ENCODE results near the gene ATP2B2.

ATP2B2 gene

DNA sequence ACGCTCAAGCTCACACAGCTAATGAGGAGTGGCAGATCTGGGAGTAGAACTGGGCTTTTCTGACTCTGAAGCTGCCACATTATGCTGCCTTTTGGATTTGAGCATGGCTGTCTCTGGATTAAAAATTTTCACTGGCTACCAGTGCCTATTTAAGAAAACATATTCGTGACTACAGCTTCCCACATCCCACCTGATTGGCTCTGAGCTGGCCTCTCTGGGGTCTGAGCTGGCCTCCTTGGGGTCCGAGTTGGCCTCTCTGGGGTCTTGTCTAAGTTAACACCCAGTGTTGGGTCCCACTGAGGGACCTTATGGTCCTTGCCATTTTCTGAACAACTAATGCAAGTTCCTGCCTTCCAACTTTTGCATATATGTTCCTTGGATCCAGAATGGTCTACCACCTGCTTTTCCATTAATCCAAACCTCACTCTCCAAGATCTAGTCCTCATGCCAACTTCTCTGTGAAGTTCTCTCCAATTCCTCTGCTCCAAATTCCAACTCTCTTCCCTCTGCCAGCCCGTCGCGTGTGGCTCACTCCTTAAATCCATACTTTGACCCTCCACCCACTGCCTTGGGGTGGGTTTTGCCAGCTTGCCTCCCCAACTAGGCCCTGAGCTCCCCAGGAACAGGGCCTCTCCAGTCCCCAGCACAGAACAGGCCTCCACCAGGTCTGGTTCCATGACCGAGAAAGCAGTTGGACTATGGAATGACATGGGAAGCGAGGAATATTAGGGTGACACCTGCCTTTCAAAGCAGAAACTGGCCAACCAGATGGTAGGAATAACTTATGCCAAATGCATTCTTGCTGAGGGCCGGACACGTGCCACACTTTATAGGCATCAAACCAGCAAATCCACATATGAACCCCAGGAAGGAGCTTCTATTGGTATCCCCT lies 42.5 kb downstream of the ATP2B2 start:
- DNase-seq (ENCODE audit: low read depth, low spot score), result no peak
- H3K4me3 ChIP-seq (ENCODE audit: low read length), result no peak overlapping the region

DNA sequence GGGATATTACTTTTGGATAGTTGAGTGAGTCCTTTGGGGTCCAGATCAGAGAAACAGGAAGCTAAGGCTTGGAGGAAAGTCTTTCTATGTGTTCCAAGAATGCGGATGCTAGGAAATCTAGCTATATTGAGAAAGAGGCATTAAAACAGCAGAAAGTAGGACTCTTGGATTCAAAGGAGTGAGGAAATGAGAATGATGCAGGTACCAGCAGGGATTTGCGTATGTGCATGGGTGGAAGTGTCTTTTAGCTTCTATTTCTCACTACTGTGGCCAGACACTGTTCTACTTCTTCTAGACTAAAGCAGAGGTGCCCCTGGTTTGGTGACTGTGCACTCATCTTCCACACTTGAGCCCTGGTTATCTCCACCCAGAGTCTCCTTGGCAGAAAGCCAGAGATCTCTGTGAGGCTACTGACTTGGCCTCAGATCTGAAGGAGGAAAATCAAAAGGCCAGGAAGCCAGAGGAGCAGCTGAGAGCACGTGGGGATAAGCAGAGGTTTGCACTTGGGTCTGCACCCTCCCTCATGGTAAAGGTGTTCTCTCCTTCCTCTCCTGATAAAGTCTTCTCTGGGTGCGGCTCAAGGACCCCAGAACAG lies 44.3 kb downstream of the ATP2B2 start:
- no peak overlapping the region for H3K4me3 ChIP-seq (ENCODE audit: low read length)
- DNase-seq (ENCODE audit: low read depth, low spot score), result no peak

DNA sequence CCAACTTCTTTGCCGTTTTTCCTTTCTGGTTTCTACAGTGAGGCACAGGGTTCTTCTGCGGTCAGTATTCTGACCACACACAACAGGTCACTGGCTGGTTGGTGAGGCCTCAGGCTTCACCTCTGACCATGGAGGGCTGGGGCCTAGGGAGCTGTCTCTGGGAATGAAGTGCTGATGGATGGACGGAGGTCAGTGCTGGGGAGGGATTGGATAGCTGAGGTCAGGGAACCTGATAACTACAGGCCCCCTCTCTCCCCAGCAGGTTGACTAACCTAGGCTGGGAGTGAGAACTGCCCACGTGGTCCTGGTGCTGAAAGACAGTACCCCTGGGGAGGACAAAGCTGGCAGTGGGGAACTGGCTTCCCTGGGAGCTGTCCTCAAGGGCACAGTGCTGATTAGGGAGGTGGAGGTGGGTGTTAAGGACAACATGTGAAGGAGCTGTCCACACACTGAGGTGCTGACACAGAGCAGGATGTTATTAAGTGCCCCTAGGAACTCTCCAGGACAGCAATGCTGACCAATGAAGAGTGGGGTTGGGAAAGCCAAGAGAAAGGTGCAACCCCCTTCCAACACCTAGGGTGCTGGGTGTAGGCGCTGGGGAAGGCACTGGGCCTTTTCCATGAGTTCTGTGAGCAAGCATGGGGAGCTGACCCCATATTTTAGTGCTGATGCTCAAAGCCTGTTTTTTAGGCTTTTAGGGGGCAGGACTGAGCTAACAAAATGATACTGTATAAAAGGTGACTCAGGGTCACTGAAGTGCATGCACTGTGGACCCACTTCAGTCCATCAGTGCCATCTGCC lies 45.2 kb downstream of the ATP2B2 start:
- peak; percentile 92 for DNase-seq (ENCODE audit: low read depth, low spot score)
- H3K4me3 ChIP-seq (ENCODE audit: low read length), result no peak overlapping the region

DNA sequence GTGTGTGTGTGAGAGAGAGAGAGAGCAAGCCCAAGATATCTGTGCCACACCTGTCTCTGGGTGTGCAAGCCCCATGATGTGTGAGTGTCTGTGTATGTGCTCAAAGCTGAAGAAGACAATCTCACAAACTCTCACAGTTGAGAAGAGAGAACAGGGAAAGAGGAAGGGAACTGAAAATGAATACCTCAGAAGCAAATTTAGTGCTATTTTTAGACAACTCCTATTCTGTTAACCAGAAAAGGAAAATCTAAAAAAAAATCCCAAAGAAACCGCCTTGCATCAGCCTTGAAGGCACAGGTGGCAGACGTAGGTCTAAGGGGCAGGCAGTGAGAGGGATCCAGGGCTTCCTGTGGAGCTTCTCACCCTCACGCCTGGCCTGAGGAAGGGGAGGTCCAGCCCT lies 47.8 kb downstream of the ATP2B2 start:
- no peak overlapping the region for H3K4me3 ChIP-seq (ENCODE audit: low read length)
- DNase-seq (ENCODE audit: low read depth, low spot score), result no peak

DNA sequence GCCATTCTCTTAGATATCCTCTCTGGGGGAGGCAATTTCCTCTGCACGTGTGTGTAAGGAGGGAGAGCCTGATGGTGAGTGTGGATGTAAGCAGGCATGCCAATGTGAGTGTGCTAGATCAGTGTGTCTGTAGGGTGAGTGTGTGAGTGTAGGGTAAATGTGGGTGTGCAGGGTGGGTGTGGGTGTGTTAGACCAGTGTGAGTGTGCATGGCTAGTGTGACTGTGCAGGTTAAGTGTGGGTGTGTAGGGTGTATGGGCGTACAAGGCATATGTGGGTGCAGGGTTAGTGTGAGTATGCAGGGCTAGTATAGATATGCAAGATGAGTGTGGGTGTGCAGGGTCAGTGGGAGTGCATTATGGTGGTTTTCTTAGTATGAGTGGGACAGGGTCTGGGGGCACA lies 48.4 kb downstream of the ATP2B2 start:
- DNase-seq (ENCODE audit: low read depth, low spot score), result no peak
- no peak overlapping the region for H3K4me3 ChIP-seq (ENCODE audit: low read length)

DNA sequence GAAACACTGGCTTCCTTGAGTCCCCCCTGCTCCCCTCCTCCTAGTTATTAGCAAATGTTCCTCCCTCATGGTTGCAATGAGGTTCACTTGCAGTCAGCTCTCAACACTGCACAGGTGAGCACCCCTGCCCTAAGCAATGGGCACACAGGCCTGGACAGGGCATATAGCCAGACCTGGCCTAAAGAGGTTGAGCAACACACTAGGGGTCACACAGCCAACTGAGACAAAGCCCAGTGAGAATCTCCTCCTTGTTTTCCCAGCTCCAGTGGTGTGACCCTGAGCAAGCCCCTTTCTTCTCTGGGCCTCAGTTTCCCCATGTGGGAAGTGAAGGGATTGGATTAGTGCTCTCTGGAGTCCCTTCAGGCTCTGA lies 49.9 kb downstream of the ATP2B2 start:
- DNase-seq (ENCODE audit: low read depth, low spot score), result no peak
- H3K4me3 ChIP-seq (ENCODE audit: low read length), result no peak overlapping the region

DNA sequence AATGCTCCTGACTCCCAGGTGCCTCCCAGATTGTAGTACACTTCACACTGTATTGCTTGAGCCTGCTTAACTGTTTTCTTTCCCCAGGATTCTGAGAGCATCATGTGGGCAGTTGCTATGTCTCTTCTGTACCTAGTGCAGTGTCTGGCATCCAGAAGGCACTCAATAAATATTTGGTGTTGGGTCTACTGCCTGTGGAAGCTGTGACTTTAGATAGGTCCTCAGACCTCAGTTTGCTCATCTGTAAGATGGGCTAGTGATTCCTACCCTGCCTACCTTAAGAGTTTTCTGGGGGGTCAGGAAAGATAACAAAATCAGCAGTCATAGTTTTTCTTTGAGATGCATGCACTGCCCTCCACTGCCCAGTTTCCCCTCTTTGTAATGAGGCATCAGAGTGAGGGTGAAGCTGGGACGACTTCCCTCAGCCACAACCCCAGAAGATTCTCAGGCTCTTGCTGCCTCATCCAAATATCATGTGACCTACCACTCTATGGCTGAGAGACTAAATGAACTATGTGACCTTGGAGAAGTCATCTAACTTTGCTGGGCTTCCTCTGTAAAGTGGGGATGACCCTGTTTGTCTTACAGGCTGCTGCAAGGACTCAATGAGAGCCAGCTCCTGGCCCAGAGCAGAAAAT lies 50.4 kb downstream of the ATP2B2 start:
- no peak overlapping the region for H3K4me3 ChIP-seq (ENCODE audit: low read length)
- no peak for DNase-seq (ENCODE audit: low read depth, low spot score)

DNA sequence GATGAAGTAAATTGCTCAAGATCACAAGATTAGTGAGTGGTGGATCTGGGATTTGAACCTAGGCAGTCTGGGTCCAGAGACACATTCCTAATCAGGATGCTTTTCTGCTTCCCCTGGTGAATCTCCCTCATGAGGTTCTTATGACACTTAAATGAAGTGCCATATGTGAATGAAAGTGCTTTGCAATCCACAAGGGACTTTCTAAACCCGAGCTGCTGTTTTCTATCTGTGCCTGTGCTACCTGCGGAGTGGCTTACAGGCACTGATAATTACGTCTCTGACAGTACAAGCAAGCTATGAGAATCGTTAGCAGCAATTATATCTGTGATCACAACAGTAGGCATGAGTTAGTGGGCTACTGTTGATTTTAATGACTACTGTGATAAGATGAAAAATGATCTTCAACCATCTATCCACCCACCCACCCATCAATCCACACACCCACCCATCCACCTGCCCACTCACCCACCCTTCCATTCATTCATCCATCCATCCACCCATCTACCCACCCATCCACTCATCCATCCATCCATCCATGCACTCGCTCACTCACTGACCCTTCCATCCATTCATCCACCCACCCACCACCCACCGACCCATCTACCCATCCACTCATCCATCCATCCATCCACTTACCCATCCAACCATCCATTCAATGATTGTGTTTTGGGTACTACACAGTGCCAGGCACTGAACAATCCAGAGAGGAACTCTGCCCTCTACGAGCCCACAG lies 51.8 kb downstream of the ATP2B2 start:
- no peak for DNase-seq (ENCODE audit: low read depth, low spot score)

DNA sequence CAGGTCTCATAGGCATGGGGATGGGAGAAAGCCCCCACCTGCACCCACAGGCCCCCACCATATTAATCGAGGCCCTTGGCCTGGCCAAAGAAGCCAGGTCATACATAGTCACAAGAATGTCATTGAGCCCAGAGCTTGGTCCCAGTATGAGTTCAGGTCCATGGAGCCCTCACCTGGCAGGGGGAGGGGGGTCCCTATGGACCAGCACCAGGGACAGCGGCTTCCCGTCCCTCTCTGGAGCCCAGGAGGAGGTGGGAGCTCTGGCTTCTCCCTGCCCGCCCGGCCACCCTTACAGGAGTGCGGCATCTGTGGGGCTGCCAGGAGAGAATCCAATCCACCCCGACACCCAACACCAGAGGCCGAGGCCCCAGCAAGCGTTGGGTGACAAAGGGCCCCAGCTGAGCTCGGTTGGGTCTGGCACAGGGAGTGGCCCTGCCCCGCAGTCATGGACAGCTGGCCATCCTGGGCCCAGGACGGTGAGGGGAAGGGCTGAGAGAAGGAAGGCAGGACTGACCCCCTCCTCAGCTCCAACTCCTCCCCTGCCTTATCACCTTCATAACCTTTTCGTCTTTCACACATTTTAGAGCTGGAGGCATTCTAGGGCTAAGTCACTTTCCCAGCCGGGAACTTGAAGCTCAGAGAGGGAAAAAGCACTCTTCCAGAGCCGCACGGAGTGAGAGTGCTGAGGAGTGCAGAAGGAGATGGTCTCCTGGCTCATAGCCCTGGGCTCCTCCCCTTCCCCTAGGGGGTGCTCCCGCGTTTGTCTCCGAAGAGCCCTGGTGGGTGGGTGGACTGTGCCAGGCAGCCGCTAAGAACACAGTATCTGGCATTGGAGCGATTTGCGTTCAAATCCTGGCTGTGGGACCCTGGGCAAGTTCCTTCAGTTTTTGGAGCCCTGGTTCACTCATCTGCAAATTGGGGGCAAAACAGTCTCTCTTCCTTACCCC lies 54.6 kb downstream of the ATP2B2 start:
- DNase-seq (ENCODE audit: low read depth, low spot score), result no peak
- no peak overlapping the region for H3K4me3 ChIP-seq (ENCODE audit: low read length)

More for the DNA sequence above, 51.8 kb downstream of the ATP2B2 start:
- no peak overlapping the region for H3K4me3 ChIP-seq (ENCODE audit: low read length)

DNA sequence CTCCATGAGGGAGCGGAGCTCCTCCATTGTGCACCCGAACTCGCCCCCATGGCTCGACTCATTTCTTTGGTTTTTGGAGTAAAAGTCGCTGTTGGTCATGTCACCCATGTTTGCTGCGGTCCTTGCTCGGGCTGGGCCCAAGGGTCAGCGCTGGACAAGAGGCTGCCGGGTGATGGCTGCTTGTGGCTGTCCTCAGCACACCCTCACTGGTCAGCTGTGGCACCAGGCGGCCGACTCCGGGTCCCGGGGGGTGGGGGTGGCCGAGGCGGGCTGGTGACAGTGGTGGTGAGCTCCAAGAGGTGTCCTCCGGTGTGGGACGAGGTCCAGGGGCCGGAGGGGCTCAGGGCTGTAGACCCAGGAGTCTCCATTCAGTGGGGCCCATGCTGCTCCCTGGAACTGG lies 56.0 kb downstream of the ATP2B2 start:
- no peak for DNase-seq (ENCODE audit: low read depth, low spot score)
- H3K4me3 ChIP-seq (ENCODE audit: low read length), result no peak overlapping the region

DNA sequence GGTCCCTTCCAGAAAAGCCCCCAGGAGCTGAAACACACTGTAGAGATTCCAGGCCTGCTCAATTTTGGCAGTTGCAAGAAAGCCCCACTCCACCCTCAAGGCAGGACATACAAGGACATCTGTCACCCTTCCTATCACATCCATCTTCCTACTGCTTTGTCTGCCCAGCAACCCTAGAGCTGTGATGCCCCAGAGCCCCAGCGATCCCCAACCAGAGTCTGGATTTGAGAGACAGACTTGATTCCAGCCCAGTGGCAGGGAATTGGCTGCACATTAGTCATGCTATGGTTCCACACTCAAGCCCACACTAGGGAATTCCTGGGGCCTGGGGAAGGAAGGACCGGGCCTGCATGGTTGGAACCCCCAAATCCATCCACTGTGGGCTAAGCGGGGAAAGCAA lies 56.8 kb downstream of the ATP2B2 start:
- no peak overlapping the region for H3K4me3 ChIP-seq (ENCODE audit: low read length)
- no peak for DNase-seq (ENCODE audit: low read depth, low spot score)

DNA sequence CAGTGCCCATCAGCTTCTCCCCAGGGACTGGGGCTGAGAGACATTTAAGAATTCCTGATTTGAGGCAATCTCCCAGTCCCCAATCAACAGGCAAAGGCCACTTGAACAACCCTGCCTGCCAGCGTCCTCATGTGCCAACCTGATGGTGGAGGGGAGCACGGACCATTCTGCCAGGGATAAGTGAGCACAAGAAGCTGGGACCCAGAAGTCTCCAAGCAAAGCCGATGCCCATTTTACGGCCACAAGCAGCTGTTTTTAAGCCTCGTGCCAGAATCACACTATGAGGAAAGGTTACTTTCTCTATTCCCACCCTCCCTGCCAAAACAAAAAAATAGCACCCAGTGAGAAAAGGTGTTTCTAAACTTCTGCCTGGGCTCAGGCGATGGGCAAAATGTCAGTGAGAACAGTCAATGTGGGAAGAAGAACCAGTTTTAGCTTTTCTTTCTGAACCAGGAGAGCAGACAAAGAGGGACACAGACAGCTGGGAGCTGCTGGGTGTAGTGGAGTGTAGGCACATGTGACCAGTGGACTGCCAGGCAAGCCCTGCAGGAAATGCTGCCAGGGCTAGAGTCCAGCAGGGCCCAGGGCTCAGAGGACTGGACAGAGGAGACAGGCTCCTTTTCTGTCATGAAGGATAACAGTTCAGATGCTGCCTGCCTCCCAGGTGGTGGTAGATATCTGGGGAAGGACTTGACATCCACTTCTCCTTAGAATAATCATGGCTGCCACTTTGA lies 57.7 kb downstream of the ATP2B2 start:
- H3K4me3 ChIP-seq (ENCODE audit: low read length), result no peak overlapping the region
- no peak for DNase-seq (ENCODE audit: low read depth, low spot score)

DNA sequence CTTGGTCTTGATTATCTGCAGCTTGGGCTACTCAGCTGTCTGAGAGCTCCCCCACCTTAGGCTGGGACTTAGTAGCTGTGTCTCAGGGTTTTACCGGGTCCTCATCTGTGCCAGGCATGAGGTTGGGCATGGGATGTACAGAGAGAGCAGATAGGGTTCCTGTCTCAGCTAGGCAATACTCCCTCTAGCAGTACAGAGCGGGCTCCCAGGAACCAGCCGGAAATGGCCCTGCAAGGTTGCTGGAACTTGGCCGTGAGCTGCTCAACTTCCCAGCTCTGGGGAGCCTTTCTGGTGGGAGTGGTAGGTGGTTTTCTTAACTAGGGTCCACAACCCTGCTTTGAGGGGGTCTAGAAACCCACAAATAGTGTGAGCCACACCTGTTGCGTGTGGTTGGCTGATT lies 58.3 kb downstream of the ATP2B2 start:
- no peak overlapping the region for H3K4me3 ChIP-seq (ENCODE audit: low read length)
- DNase-seq (ENCODE audit: low read depth, low spot score), result no peak

DNA sequence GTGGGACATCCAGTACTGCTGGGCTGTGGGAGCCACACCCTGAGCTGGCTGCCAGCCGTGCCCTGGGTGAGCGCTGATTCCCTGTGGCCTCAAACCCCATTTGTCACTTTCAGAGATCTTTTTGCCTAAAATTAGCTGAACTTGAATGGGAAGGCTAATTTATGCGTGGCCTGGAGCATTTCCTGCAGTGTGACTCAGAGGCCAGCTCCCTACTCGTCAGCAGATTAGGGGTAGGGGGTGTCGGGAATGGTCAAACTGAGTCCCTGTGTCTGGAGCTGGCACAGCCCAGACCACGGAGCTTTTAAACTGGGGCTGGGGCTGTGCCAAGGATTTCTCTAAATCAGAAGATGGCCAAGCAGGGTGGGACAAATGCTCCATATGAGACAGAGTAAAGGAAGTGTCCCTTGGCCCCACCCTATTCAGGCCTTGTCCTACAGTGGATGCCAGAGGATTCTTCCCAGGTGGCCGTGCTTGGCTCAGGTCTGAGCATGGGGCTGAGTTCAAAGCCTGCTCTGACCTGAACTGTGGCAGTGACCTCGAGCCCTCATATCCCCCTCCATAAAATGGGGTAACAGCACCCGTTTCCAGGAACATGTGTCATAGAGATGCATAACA lies 59.7 kb downstream of the ATP2B2 start:
- no peak for DNase-seq (ENCODE audit: low read depth, low spot score)
- H3K4me3 ChIP-seq (ENCODE audit: low read length), result no peak overlapping the region

DNA sequence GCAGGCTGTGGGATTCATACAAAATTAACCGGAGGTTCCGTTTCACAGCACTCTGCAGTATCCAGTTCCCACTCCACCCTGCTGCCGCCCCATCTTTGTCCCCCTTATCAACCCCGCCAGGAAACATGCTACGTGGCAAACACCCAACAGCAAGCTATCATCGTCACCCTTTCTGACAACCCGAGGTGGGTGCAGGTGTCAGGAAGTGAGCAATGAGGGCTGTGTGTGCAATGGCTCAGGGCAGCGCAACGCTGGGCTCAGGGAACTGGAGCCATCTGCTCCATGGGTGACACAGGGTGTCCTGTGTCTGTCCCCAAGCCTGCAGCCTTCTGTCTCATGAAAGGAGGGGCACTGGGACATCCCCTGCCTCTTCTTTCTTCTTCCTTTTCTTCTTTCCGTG lies 60.9 kb downstream of the ATP2B2 start:
- H3K4me3 ChIP-seq (ENCODE audit: low read length), result peak overlapping the region; percentile 20
- peak; percentile 81 for DNase-seq (ENCODE audit: low read depth, low spot score)

DNA sequence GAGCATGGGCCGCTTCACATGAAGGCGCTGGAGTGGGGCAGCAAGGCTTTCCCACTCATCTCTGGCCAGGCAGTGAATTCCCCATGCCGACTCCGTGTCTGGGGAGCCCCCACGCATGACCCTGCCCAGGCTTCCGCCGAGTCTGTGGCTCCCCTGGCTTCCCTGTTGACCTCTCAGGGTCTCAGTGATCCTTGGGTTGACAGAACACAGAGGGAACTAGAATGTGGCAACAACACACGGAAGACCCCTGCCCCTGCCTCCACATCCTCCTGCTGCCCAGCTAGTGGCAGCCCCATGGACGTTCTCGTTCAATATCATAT lies 61.3 kb downstream of the ATP2B2 start:
- DNase-seq (ENCODE audit: low read depth, low spot score), result no peak

More for the DNA sequence above, 61.3 kb downstream of the ATP2B2 start:
- H3K4me3 ChIP-seq (ENCODE audit: low read length), result peak overlapping the region; percentile 20
